Measurements from ENCODE around the gene DDX49. TPM values are rescaled to one million over a fixed set of nuclear protein-coding genes. Genes with fewer than 3 reads are reported as not detected.

DDX49 gene
- total and polyA plus RNA-seq, 9 of the 15 experiments (the other 6 are each of a cell fraction or from before 2014, with no cell fraction given), result 1.1 to 113 (median 45.7) TPM

DNA sequence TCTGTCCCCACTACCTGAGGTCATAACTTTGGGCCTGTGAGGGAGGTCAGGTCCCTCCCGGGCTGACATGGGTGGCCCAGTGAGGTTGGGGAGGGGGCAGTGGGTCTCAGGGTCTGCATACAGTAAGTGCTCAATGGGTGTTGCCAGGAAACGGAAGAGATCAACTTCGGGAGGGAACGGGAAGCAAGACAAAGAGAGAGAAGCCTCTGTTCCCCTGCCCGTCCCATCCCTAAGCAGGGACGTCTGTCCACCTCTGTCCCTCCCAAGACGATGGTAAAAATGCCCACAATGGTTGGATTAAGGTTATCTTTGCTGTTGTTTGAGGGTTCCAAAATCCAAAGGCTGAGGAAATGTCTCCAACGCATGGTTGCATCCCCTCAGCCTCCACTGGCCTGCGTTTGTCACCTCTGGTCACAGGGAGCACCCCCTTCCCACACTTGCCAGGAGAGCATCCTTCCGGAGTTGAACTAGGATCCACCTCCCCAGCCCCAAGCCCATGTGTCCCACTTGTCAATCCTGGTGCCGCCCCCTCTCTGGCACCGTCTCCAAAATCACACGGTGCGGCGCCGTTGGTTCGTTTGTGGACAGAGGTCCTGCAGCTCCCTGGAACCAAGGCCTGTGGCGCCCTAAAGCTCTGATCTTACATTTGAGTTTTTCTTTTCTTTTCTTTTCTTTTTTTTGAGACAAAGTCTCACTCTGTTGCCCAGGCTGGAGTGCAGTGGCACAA, 22.3 kb downstream of the DDX49 start (continued):
- 0 out of 4 replicates have a peak, but pooled peaks of 1 of the 2 experiments have one; percentile 18 for TF ChIP-seq RAD21 (CRISPR knock-in tag; conservative IDR thresholded peaks at IDR 0.05 in 1 of 2, IDR thresholded peaks at IDR 0.05 in 1 of 2)
- peak; percentile 73 for TF ChIP-seq ZKSCAN8 (CRISPR knock-in tag; IDR thresholded peaks at IDR 0.05)

DNA sequence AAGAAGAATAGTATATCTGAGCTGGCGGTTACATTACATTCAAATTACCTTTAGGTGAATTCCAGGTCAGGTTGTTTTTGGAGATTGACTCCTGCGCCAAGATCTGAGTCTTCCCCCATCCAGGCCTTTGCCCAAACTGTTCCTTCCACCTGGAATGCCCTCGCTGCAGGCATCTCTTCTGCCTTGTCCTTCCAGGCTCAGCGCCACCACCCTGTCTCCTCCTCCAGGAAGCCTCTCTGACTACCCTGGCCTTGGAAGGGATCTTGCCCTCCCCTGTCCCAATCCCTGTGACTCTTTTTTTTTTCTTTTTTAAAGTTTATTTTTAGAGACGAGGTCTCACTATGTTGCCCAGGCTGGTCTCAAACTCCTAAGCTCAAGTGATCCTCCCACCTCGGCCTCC, 23.2 kb downstream of the DDX49 start:
- TF ChIP-seq ZFP36 (IDR thresholded peaks at IDR 0.05; ENCODE audit: low read depth, low read length, partially characterized antibody) (peak; percentile 79), KLF6 (CRISPR knock-in tag; IDR thresholded peaks at IDR 0.05; ENCODE audit: borderline replicate concordance) (no peak)
- Histone ChIP-seq H3K4me2 (ENCODE audit: insufficient read depth, low read length) (no peak overlapping the region), H3K9ac (ENCODE audit: insufficient read depth in 1 of 2, low read depth in 2 of 2, low read length in 2 of 2) (no peak overlapping the region), H3K79me2 (ENCODE audit: control insufficient read depth, insufficient read depth, low read length) (no peaks in the 10 kb centered on the region), H3K4me3 (no peak overlapping the region), H3K9me1 (ENCODE audit: control insufficient read depth, insufficient read depth, low read length) (peaks cover 5% of the 10 kb centered on the region), H3K36me3 (ENCODE audit: control insufficient read depth, insufficient read depth, low read length) (no peaks in the 10 kb centered on the region), H4K20me1 (replicated peaks; ENCODE audit: control insufficient read depth, insufficient read depth, low read length) (peaks cover 5% of the 10 kb centered on the region), H2AFZ (ENCODE audit: low read depth, low read length) (no peak overlapping the region), H3K4me1 (replicated peaks in 1 of 2; ENCODE audit: control insufficient read depth in 2 of 2, insufficient read depth in 2 of 2, low read length in 2 of 2) (peaks cover 3 to 21% of the 10 kb centered on the region in 2 experiments; a peak in 4 of 5 replicates), H3K27ac (ENCODE audit: extremely low read depth, low read depth, low read length) (no peak overlapping the region), H3K9me3 (replicated peaks; ENCODE audit: control insufficient read depth, insufficient read depth, low read depth, low read length) (no peaks in the 10 kb centered on the region), H3K27me3 (ENCODE audit: control insufficient read depth in 2 of 2, insufficient read depth in 2 of 2, low read length in 2 of 2) (peaks cover 0 to 13% of the 10 kb centered on the region in 2 experiments; a peak in 1 of 5 replicates)
- intact Hi-C loops (cut with micrococcal nuclease) (loop anchor here (5.0 kb wide), 1 partner anchor 45 kb away; no protein-coding TSS in a partner anchor), in situ Hi-C loops (cut with MboI) (no loop called here)
- whole genome bisulfite sequencing (ENCODE audit: insufficient coverage, low coverage, missing lambda C conversion rate), result 27% methylated on average over 6 of the region's 6 CpGs
- CTCF ChIA-PET (ENCODE audit: low intra/inter-chr PET ratio), result no interaction called here
- DNase-seq (ENCODE audit: extremely low read depth in 1 of 4, low spot score in 3 of 4) (no peak), FAIRE-seq (no peak), ATAC-seq (no peak)
- POLR2A ChIA-PET, result no interaction called here
- no TSS peak for BruUV-seq (replicated peaks)

Measured in K562 (cell line).